HepG2 (cell line): ENCODE data around the gene KCNH6.

ENCODE experiments used
- CBX2 ChIP-seq, 2 experiments: fragments of 200-600 bp in 1 of 2; sonication (generic); formaldehyde crosslinking in 1 of 2; IDR thresholded peaks; 2 replicates each; pipeline versions ENCODE4 v1.7.0 to v1.8.1; 2018 to 2022; ENCODE audit warnings: low read depth in 2 of 2, low read length in 1 of 2, mild to moderate bottlenecking in 1 of 2, missing genetic modification reagents in 1 of 2
- ESRRA ChIP-seq: sonication (generic); formaldehyde crosslinking; IDR thresholded peaks from 2 replicates; pipeline ENCODE4 v1.5.1; 2020; ENCODE audit warnings: mild to moderate bottlenecking, low read depth, missing genetic modification reagents
- HDAC6 ChIP-seq: fragments of 200-600 bp; sonication (generic); IDR thresholded peaks from 2 replicates; pipeline ENCODE4 v1.7.0; 2017; ENCODE audit warnings: mild to moderate bottlenecking, antibody characterized with exemption, low read length, low read depth
- IRF2 ChIP-seq: IDR thresholded peaks from 2 replicates; pipeline ENCODE4 v1.6.1; 2018; ENCODE audit warnings: missing genetic modification reagents, missing compliant biosample characterization
- POGZ ChIP-seq: sonication (generic); formaldehyde crosslinking; IDR thresholded peaks from 2 replicates; pipeline ENCODE4 v1.4.0; 2020; ENCODE audit warnings: mild to moderate bottlenecking, missing genetic modification reagents
- POLR2A ChIP-seq, 2 experiments: IDR thresholded peaks; 2 replicates each; pipeline ENCODE4 v1.6.1; 2011; ENCODE audit warnings: low read depth in 2 of 2, low read length in 2 of 2, mild to moderate bottlenecking in 1 of 2, moderate library complexity in 1 of 2; ENCODE audit not compliant: insufficient read depth in 1 of 2
- SIN3A ChIP-seq: IDR thresholded peaks from 2 replicates; pipeline ENCODE4 v1.6.1; 2011; ENCODE audit warnings: low read depth, mild to moderate bottlenecking, control low read depth, low read length, borderline replicate concordance
- ZBTB40 ChIP-seq, 2 experiments: fragments of 450-650 bp in 1 of 2; sonication (generic) in 1 of 2; formaldehyde crosslinking in 1 of 2; IDR thresholded peaks; 2 replicates each; pipeline versions ENCODE4 v1.6.1 to v1.8.0; 2016 to 2022; ENCODE audit warnings: antibody characterized with exemption in 1 of 2, mild to moderate bottlenecking in 1 of 2, missing genetic modification reagents in 1 of 2
- ZNF274 ChIP-seq: sonication (generic); formaldehyde crosslinking; IDR thresholded peaks from 2 replicates; pipeline ENCODE4 v1.5.1; 2020; ENCODE audit warnings: mild to moderate bottlenecking, missing genetic modification reagents
- TF ChIP-seq, protein P1 (sequence below): fragments of 450-650 bp; IDR thresholded peaks from 2 replicates; pipeline ENCODE4 v1.6.1; 2016

DNA sequence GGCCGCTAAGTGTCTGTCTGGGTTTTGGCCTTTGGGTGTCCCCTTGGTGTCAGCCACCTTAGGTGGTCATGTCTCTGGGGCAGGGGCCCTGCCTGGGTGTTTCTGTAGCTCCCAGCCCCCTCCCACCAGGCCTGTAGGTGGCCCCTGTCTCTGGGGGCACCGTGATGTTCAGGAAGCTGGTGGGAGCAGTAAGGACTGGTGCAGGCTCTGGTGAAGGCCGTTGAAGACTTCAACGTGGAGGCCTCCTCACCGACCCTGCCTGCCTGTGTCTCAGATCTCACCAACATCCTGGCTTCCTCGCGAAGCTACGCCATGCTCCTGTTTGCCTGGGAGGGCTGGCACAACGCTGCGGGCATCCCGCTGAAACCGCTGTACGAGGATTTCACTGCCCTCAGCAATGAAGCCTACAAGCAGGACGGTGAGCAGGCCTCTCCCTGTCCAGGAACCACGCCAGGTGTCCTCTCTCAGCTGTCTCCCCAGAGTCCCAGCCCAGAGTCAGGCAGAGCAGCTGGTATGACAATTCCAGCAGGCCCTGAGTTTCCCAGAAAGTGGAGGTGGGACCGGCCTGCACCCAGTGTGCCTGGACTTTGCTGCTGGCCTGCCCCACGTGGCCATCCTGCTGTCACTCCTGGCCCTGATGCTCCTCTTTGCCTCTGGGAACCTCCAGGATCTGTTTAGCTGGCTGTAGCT is 43.5 kb upstream of the KCNH6 start:
- TF ChIP-seq ZBTB40 (IDR thresholded peaks at IDR 0.05), result no peak
- TF ChIP-seq ZBTB40 (CRISPR knock-in tag; IDR thresholded peaks at IDR 0.05), result no peak
- no peak for TF ChIP-seq HDAC6
- TF ChIP-seq POLR2A (IDR thresholded peaks at IDR 0.05; ENCODE audit: insufficient read depth in 1 of 2, low read depth in 2 of 2, low read length in 2 of 2), result no peak
- TF ChIP-seq ESRRA (CRISPR knock-in tag), result no peak
- no peak for TF ChIP-seq IRF2 (CRISPR knock-in tag)
- no peak for TF ChIP-seq POGZ (CRISPR knock-in tag)
- no peak for TF ChIP-seq ZNF274 (CRISPR knock-in tag)
- TF ChIP-seq, protein P1, sequence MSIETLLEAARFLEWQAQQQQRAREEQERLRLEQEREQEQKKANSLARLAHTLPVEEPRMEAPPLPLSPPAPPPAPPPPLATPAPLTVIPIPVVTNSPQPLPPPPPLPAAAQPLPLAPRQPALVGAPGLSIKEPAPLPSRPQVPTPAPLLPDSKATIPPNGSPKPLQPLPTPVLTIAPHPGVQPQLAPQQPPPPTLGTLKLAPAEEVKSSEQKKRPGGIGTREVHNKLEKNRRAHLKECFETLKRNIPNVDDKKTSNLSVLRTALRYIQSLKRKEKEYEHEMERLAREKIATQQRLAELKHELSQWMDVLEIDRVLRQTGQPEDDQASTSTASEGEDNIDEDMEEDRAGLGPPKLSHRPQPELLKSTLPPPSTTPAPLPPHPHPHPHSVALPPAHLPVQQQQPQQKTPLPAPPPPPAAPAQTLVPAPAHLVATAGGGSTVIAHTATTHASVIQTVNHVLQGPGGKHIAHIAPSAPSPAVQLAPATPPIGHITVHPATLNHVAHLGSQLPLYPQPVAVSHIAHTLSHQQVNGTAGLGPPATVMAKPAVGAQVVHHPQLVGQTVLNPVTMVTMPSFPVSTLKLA, result no peak
- no peak for TF ChIP-seq CBX2 (IDR thresholded peaks at IDR 0.05; ENCODE audit: low read depth, low read length)
- TF ChIP-seq CBX2 (CRISPR knock-in tag; IDR thresholded peaks at IDR 0.05; ENCODE audit: low read depth), result no peak
- TF ChIP-seq SIN3A, result no peak
